HepG2 (cell line): ENCODE data around the gene SLC25A44. TPM values are rescaled to one million over a fixed set of nuclear protein-coding genes. Genes with fewer than 3 reads are reported as not detected.
A peak's percentile ranks its signal among the peaks of the same experiment; 100 is the strongest.

Experiments
- ATF2 ChIP-seq: sonication (generic); formaldehyde crosslinking; IDR thresholded peaks from 2 replicates; pipeline ENCODE4 v1.4.0; 2020; ENCODE audit warnings: missing genetic modification reagents
- ATRX ChIP-seq: sonication (generic); formaldehyde crosslinking; IDR thresholded peaks from 2 replicates; pipeline ENCODE4 v1.4.0; 2020; ENCODE audit warnings: missing genetic modification reagents, borderline replicate concordance
- DMAP1 ChIP-seq: IDR thresholded peaks from 2 replicates; pipeline ENCODE4 v1.6.1; 2016
- E2F1 ChIP-seq: sonication (generic); formaldehyde crosslinking; IDR thresholded peaks from 2 replicates; pipeline ENCODE4 v1.5.0; 2020; ENCODE audit warnings: missing genetic modification reagents
- FOSL2 ChIP-seq: sonication (generic); formaldehyde crosslinking; IDR thresholded peaks from 2 replicates; pipeline ENCODE4 v1.4.0; 2020; ENCODE audit warnings: missing genetic modification reagents
- GABPA ChIP-seq, 2 experiments: IDR thresholded peaks; 2 replicates each; pipeline ENCODE4 v1.6.1; 2011 to 2016; ENCODE audit warnings: low read depth in 2 of 2, low read length in 1 of 2, missing biosample characterization in 1 of 2, missing genetic modification characterization in 1 of 2
- HNF4A ChIP-seq: sonication (generic); formaldehyde crosslinking; IDR thresholded peaks from 2 replicates; pipeline ENCODE4 v1.4.0; 2020; ENCODE audit warnings: missing genetic modification reagents
- HNRNPL ChIP-seq: fragments of 200-400 bp; formaldehyde crosslinking; IDR thresholded peaks from 2 replicates; pipeline ENCODE4 v1.6.1; 2017; ENCODE audit warnings: mild to moderate bottlenecking, low read depth, low read length
- LRRFIP1 ChIP-seq: sonication (generic); formaldehyde crosslinking; conservative IDR thresholded peaks from 2 replicates; pipeline ENCODE4 v1.4.0; 2020; ENCODE audit warnings: missing genetic modification reagents
- PCBP1 ChIP-seq: fragments of 200-400 bp; formaldehyde crosslinking; IDR thresholded peaks from 2 replicates; pipeline ENCODE4 v1.6.1; 2017; ENCODE audit warnings: mild to moderate bottlenecking, low read depth, low read length, borderline replicate concordance
- POLR2A ChIP-seq, 2 experiments: IDR thresholded peaks; 2 replicates each; pipeline ENCODE4 v1.6.1; 2011; ENCODE audit warnings: low read depth in 2 of 2, low read length in 2 of 2, mild to moderate bottlenecking in 1 of 2, moderate library complexity in 1 of 2; ENCODE audit not compliant: insufficient read depth in 1 of 2
- RARA ChIP-seq: IDR thresholded peaks from 2 replicates; pipeline ENCODE4 v1.6.1; 2016; ENCODE audit warnings: missing genetic modification reagents, missing compliant biosample characterization
- RNF2 ChIP-seq: fragments of 450-650 bp; conservative IDR thresholded peaks from 2 replicates; pipeline ENCODE4 v1.6.1; 2016; ENCODE audit warnings: low read depth
- SALL1 ChIP-seq: sonication (generic); formaldehyde crosslinking; IDR thresholded peaks from 2 replicates; pipeline ENCODE4 v1.8.0; 2022; ENCODE audit warnings: mild to moderate bottlenecking, missing genetic modification reagents
- SOX5 ChIP-seq: IDR thresholded peaks from 2 replicates; pipeline ENCODE4 v1.6.1; 2016; ENCODE audit warnings: borderline replicate concordance
- ZMAT3 ChIP-seq: sonication (generic); formaldehyde crosslinking; conservative IDR thresholded peaks from 2 replicates; pipeline ENCODE4 v1.7.0; 2021; ENCODE audit warnings: missing genetic modification reagents
- ZNF331 ChIP-seq: sonication (generic); formaldehyde crosslinking; IDR thresholded peaks from 2 replicates; pipeline ENCODE4 v1.4.0; 2020; ENCODE audit warnings: missing genetic modification reagents
- ZNF362 ChIP-seq: sonication (generic); formaldehyde crosslinking; IDR thresholded peaks from 2 replicates; pipeline ENCODE4 v1.4.0; 2020; ENCODE audit warnings: missing genetic modification reagents, mild to moderate bottlenecking, borderline replicate concordance
- ZNF468 ChIP-seq: sonication (generic); formaldehyde crosslinking; IDR thresholded peaks from 2 replicates; pipeline ENCODE4 v1.8.0; 2022; ENCODE audit warnings: mild to moderate bottlenecking, moderate library complexity, missing genetic modification reagents
- ZNF530 ChIP-seq: sonication (generic); formaldehyde crosslinking; IDR thresholded peaks from 2 replicates; pipeline ENCODE4 v1.5.0; 2020; ENCODE audit warnings: low read depth, mild to moderate bottlenecking, missing genetic modification reagents
- ZNF776 ChIP-seq: sonication (generic); formaldehyde crosslinking; IDR thresholded peaks from 2 replicates; pipeline ENCODE4 v1.4.0; 2020; ENCODE audit warnings: mild to moderate bottlenecking, missing genetic modification reagents
- ZNF800 ChIP-seq: sonication (generic); formaldehyde crosslinking; IDR thresholded peaks from 2 replicates; pipeline ENCODE4 v1.4.0; 2020; ENCODE audit warnings: missing genetic modification reagents
- polyA plus RNA-seq, 8 experiments: library from polyadenylated mRNA; depleted of rRNA in 3 of 8; stranded (reverse) in 7 of 8; unstranded in 1 of 8; fragments of >200 nt; fragmentation: Illumina TruSeq in 4 of 8; extraction: Trizol in 4 of 8; gene quantifications; 2 replicates each; pipeline versions ENCODE4 v1.2.1 to v1.2.3, GENCODE V29; 2011 to 2016; ENCODE audit warnings: low read depth in 4 of 8, missing spikeins in 1 of 8, mixed read lengths in 1 of 8; ENCODE audit not compliant: insufficient read depth in 1 of 8
- total RNA-seq, 5 experiments: library from RNA; depleted of rRNA; stranded (reverse); fragments of >200 nt; fragmentation: Illumina TruSeq; extraction: Trizol; gene quantifications; 2 replicates each; pipeline ENCODE4 v1.2.3, GENCODE V29; 2016; ENCODE audit warnings: low read depth in 1 of 5

SLC25A44 gene
- total and polyA plus RNA-seq, 2 of the 13 experiments (the other 11 are each of a cell fraction or from before 2014, with no cell fraction given), result 10.7 to 13.4 TPM

GRCh38 chr1:156146020-156146768, 47.7 kb upstream of the SLC25A44 start (continued):
- TF ChIP-seq RNF2, result no peak
- no peak for TF ChIP-seq HNF4A (CRISPR knock-in tag)
- TF ChIP-seq HNRNPL, result no peak
- TF ChIP-seq SALL1, result peak; percentile 41; the same call in 1 of the 2 replicates
- TF ChIP-seq LRRFIP1 (CRISPR knock-in tag), result no peak
- TF ChIP-seq SOX5, result peak; percentile 61; the same call in 1 of the 2 replicates
- TF ChIP-seq DMAP1 (CRISPR knock-in tag), result peak; percentile 34; the same call in 1 of the 2 replicates
- peak; percentile 67; the same call in 1 of the 2 replicates for TF ChIP-seq ZNF331 (CRISPR knock-in tag)
- TF ChIP-seq ZMAT3 (CRISPR knock-in tag), result no peak
- no peak for TF ChIP-seq E2F1 (CRISPR knock-in tag)
- TF ChIP-seq ZNF530 (CRISPR knock-in tag), result no peak
- TF ChIP-seq ATF2 (CRISPR knock-in tag), result no peak
- TF ChIP-seq FOSL2, result no peak
- no peak for TF ChIP-seq ZNF468 (CRISPR knock-in tag)
- TF ChIP-seq POLR2A (IDR thresholded peaks at IDR 0.05; ENCODE audit: insufficient read depth in 1 of 2, low read depth in 2 of 2, low read length in 2 of 2), result no peak
- TF ChIP-seq ZNF362, result no peak
- no peak for TF ChIP-seq ZNF776 (CRISPR knock-in tag)
- no peak for TF ChIP-seq GABPA (IDR thresholded peaks at IDR 0.05; ENCODE audit: low read depth, low read length)
- no peak for TF ChIP-seq GABPA (CRISPR knock-in tag; IDR thresholded peaks at IDR 0.05; ENCODE audit: low read depth)
- TF ChIP-seq ZNF800, result 0 out of 2 replicates have a peak, but pooled peaks have one; percentile 1
- no peak for TF ChIP-seq PCBP1
- TF ChIP-seq RARA (CRISPR knock-in tag), result no peak
- TF ChIP-seq ATRX (CRISPR knock-in tag), result no peak
